Hepatocyte (in vitro differentiated cells): Measurements from ENCODE around the gene C2orf81.

ENCODE experiments used
- EZH2phosphoT487 ChIP-seq: fragments of 200-600 bp; sonication (generic); IDR thresholded peaks from one replicate; pipeline ENCODE4 v1.6.1; 2018; ENCODE audit warnings: antibody characterized with exemption, mild to moderate bottlenecking, low read depth, moderate library complexity; ENCODE audit not compliant: unreplicated experiment, severe bottlenecking
- TF ChIP-seq, protein P1 (sequence below): fragments of 200-600 bp; sonication (generic); IDR thresholded peaks from 2 replicates; pipeline ENCODE4 v1.5.1; 2016; ENCODE audit warnings: antibody characterized with exemption, mild to moderate bottlenecking; ENCODE audit not compliant: poor library complexity

GRCh38 chr2:74464406-74464805 is 43.0 kb upstream of the C2orf81 start:
- TF ChIP-seq, protein P1, sequence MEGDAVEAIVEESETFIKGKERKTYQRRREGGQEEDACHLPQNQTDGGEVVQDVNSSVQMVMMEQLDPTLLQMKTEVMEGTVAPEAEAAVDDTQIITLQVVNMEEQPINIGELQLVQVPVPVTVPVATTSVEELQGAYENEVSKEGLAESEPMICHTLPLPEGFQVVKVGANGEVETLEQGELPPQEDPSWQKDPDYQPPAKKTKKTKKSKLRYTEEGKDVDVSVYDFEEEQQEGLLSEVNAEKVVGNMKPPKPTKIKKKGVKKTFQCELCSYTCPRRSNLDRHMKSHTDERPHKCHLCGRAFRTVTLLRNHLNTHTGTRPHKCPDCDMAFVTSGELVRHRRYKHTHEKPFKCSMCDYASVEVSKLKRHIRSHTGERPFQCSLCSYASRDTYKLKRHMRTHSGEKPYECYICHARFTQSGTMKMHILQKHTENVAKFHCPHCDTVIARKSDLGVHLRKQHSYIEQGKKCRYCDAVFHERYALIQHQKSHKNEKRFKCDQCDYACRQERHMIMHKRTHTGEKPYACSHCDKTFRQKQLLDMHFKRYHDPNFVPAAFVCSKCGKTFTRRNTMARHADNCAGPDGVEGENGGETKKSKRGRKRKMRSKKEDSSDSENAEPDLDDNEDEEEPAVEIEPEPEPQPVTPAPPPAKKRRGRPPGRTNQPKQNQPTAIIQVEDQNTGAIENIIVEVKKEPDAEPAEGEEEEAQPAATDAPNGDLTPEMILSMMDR: no peak
- no peak for TF ChIP-seq EZH2phosphoT487
